Measurements from ENCODE around the gene MRPL50.

MRPL50 gene

DNA sequence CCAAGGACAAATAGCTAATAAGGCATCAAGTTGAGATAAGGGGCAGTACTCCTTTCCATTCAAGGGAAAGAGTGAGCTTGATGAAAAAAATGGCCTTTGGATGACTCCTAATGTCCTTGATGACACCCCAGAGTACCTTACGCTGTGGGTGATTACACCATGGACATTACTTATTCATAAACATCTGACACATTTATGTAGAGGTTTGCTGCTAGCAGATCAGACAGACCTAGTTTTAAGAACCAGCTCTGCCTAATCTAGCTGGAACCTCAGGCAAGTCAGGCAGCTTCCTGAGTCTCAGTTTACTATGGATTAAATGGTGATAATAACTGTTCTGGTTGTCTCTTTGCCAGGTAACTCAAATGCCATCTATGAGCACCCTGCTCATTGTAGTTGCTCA lies 34.3 kb upstream of the MRPL50 start:
- H3K4me1 ChIP-seq (ENCODE audit: control insufficient read depth, insufficient read depth, low read length) = no peaks in the 10 kb centered on the region
- H3K27ac ChIP-seq (ENCODE audit: low read depth, low read length) = no peak overlapping the region

DNA sequence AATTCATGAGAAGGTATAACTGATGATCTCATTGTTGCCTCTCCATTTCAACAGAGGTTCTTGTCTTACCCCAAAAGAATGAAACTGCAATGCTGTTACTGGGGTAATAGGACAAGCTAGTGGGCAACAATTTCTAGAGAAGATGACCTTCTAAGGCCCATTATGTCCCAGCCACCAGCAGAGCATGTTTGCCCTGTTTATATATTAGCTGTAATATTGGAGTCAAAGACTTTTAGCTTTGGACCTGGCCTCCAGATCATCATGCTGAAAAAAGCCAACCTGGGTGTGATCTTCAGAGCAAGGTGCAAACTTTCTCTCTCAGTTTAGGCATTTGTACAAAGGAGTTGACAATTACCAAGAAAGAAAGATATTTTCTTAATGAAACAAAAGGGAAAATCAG lies 33.8 kb upstream of the MRPL50 start:
- Histone ChIP-seq H3K27ac (ENCODE audit: low read depth, low read length) (no peak overlapping the region), H3K4me3 (ENCODE audit: low read length) (no peak overlapping the region), H3K36me3 (ENCODE audit: control insufficient read depth, insufficient read depth, low read length) (no peaks in the 10 kb centered on the region), H3K9ac (ENCODE audit: low read length) (no peak overlapping the region), H3K4me1 (ENCODE audit: control insufficient read depth, insufficient read depth, low read length) (no peaks in the 10 kb centered on the region), H3K27me3 (ENCODE audit: control insufficient read depth, insufficient read depth, low read length) (no peaks in the 10 kb centered on the region)

More for the DNA sequence above, 34.3 kb upstream of the MRPL50 start:
- no peaks in the 10 kb centered on the region for H3K27me3 ChIP-seq (ENCODE audit: control insufficient read depth, insufficient read depth, low read length)
- no peak overlapping the region for H3K4me3 ChIP-seq (ENCODE audit: low read length)
- no peaks in the 10 kb centered on the region for H3K36me3 ChIP-seq (ENCODE audit: control insufficient read depth, insufficient read depth, low read length)
- H3K9ac ChIP-seq (ENCODE audit: low read length) = no peak overlapping the region

DNA sequence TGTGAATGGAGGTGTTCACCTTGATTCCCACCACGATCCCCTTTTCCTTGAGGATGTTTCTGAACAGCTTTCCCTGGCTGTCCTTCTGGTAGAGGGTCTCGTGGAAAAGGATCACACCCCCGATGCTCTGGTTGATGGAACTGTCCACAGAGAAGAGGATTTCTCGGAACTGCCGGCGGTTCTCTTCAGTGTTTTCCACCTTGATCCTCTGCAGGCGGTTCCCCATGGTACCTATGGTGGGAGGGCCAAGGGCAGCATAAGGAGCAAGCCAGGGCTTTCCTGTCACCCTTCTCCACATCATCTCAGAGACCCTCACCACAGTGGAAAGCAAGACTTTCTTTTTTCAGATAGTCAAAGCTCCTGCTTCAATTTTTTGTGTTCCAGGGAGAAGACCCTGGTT lies 31.3 kb upstream of the MRPL50 start:
- Histone ChIP-seq H3K9ac (ENCODE audit: low read length) (no peak overlapping the region), H3K4me3 (ENCODE audit: low read length) (no peak overlapping the region), H3K27ac (ENCODE audit: low read depth, low read length) (no peak overlapping the region), H3K4me1 (ENCODE audit: control insufficient read depth, insufficient read depth, low read length) (no peaks in the 10 kb centered on the region), H3K36me3 (ENCODE audit: control insufficient read depth, insufficient read depth, low read length) (no peaks in the 10 kb centered on the region), H3K27me3 (ENCODE audit: control insufficient read depth, insufficient read depth, low read length) (no peaks in the 10 kb centered on the region)

DNA sequence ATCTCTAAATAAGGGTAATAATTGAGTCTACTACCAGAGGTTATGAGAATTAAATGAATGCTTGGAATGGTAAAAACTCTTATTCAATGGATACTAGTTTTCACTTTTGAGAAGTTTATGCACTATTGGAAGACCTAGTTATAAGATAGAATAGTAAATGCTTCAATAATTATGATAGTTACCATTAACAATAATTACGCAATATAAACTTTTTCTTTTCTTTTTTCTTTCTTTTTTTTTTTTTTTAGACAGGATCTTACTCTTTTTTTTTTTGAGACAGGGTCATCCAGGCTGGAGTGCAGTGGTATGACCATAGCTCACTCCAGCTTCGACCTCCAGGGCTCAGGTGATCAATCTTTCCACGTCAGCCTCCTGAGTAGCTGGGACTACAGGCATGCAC lies 30.5 kb upstream of the MRPL50 start:
- H3K9ac ChIP-seq (ENCODE audit: low read length) = no peak overlapping the region
- no peaks in the 10 kb centered on the region for H3K27me3 ChIP-seq (ENCODE audit: control insufficient read depth, insufficient read depth, low read length)
- no peaks in the 10 kb centered on the region for H3K4me1 ChIP-seq (ENCODE audit: control insufficient read depth, insufficient read depth, low read length)
- no peak overlapping the region for H3K4me3 ChIP-seq (ENCODE audit: low read length)
- no peak overlapping the region for H3K27ac ChIP-seq (ENCODE audit: low read depth, low read length)
- no peaks in the 10 kb centered on the region for H3K36me3 ChIP-seq (ENCODE audit: control insufficient read depth, insufficient read depth, low read length)

DNA sequence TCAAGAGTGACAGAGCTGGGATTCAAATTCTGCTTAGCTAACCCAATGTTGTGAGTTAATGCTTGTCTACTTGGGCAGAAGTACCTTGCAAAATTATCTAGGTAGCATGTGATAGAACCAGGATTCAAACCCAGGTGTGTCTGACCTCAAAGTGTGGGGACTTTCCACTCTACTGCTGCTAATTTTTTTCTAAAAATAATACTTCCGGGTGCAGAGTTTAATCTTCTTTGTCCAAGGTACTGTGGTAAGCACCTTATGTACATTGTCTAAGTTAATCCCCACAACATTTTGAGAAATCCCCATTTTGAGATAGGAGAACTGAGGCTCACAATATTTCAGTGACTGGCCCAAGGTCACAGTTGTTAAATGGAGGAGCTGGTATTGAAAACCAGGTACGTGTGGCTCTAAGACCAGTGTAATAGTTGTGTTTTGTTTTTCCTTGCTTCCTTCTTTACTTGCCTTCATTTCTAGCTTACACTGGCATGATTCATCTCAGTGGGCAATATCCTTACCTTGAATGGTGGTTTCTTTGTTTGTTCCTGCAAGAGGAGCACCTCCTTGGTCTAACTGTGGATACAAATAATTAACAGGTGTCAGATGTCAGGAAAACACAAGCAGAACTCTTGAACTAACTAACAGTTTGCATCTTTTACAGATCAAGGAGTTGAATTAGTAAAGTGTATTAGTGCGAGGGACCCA lies 29.7 kb upstream of the MRPL50 start:
- H3K27ac ChIP-seq (ENCODE audit: low read depth, low read length) = no peak overlapping the region
- H3K4me1 ChIP-seq (ENCODE audit: control insufficient read depth, insufficient read depth, low read length) = no peaks in the 10 kb centered on the region
- H3K36me3 ChIP-seq (ENCODE audit: control insufficient read depth, insufficient read depth, low read length) = no peaks in the 10 kb centered on the region
- H3K4me3 ChIP-seq (ENCODE audit: low read length) = no peak overlapping the region
- no peaks in the 10 kb centered on the region for H3K27me3 ChIP-seq (ENCODE audit: control insufficient read depth, insufficient read depth, low read length)
- no peak overlapping the region for H3K9ac ChIP-seq (ENCODE audit: low read length)

DNA sequence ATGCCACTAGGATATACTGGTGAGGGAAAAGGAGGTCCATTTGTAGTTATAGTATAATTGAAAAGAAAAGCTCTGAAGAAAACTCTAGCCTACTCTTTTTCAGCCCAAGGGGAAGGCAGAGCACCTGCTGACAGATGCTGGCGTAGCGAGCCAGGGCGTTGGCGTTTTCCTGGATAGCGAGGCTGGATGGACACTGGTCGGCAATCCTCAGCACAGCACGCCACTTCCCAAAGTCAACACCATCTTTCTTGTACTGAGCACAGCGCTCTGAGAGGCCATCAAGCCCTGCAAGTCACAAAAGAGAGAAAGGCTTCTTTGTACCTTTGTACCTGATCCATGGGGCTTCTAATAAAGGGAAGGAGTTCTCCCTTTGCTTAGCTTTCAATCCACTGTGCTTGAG lies 28.9 kb upstream of the MRPL50 start:
- Histone ChIP-seq H3K36me3 (ENCODE audit: control insufficient read depth, insufficient read depth, low read length) (no peaks in the 10 kb centered on the region), H3K27ac (ENCODE audit: low read depth, low read length) (no peak overlapping the region), H3K9ac (ENCODE audit: low read length) (no peak overlapping the region), H3K27me3 (ENCODE audit: control insufficient read depth, insufficient read depth, low read length) (no peaks in the 10 kb centered on the region), H3K4me3 (ENCODE audit: low read length) (no peak overlapping the region), H3K4me1 (ENCODE audit: control insufficient read depth, insufficient read depth, low read length) (no peaks in the 10 kb centered on the region)

DNA sequence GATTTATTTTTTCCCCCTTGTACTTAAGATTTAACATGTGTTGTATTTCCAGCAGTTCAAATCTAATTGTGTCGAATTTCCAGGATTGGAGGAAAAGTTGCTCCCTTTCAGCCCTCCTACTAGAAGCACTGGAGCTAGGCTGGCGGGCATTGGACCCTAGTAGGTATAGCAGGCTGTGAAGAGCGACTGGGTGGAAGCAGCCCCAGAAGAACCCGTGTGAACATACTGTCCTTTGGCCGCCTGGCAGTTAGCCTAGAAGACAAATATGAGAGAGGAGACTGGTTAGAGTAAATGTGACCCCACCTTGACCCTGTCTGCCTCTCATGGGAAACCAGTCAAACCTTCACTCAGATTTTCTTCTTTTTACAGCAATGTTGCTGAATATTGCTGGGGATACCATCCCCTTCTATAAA lies 23.2 kb upstream of the MRPL50 start:
- no peak overlapping the region for H3K4me3 ChIP-seq (ENCODE audit: low read length)
- H3K4me1 ChIP-seq (ENCODE audit: control insufficient read depth, insufficient read depth, low read length) = no peaks in the 10 kb centered on the region
- H3K9ac ChIP-seq (ENCODE audit: low read length) = no peak overlapping the region
- H3K27ac ChIP-seq (ENCODE audit: low read depth, low read length) = no peak overlapping the region
- H3K27me3 ChIP-seq (ENCODE audit: control insufficient read depth, insufficient read depth, low read length) = no peaks in the 10 kb centered on the region
- H3K36me3 ChIP-seq (ENCODE audit: control insufficient read depth, insufficient read depth, low read length) = no peaks in the 10 kb centered on the region

DNA sequence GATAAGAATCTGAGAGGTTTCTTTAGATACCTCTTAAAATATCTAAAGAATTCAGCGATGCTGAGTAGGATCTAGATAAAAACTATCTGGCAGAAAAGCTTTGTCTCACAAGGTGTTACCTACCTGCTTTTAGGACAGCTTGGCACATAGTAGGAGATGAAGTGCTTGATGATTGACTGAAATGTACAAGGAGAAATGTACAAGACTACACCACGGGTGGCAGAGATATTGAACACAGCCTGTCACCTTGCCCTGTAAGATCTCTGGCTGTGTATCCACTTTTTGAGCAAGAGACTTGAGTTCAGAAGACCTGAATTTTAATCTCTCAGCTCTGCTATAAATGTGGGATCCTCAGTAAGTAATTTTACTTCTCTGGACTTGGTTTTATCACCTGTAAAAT lies 21.4 kb upstream of the MRPL50 start:
- H3K9ac ChIP-seq (ENCODE audit: low read length) = no peak overlapping the region
- no peaks in the 10 kb centered on the region for H3K4me1 ChIP-seq (ENCODE audit: control insufficient read depth, insufficient read depth, low read length)
- no peaks in the 10 kb centered on the region for H3K27me3 ChIP-seq (ENCODE audit: control insufficient read depth, insufficient read depth, low read length)
- no peak overlapping the region for H3K4me3 ChIP-seq (ENCODE audit: low read length)
- no peak overlapping the region for H3K27ac ChIP-seq (ENCODE audit: low read depth, low read length)
- no peaks in the 10 kb centered on the region for H3K36me3 ChIP-seq (ENCODE audit: control insufficient read depth, insufficient read depth, low read length)

DNA sequence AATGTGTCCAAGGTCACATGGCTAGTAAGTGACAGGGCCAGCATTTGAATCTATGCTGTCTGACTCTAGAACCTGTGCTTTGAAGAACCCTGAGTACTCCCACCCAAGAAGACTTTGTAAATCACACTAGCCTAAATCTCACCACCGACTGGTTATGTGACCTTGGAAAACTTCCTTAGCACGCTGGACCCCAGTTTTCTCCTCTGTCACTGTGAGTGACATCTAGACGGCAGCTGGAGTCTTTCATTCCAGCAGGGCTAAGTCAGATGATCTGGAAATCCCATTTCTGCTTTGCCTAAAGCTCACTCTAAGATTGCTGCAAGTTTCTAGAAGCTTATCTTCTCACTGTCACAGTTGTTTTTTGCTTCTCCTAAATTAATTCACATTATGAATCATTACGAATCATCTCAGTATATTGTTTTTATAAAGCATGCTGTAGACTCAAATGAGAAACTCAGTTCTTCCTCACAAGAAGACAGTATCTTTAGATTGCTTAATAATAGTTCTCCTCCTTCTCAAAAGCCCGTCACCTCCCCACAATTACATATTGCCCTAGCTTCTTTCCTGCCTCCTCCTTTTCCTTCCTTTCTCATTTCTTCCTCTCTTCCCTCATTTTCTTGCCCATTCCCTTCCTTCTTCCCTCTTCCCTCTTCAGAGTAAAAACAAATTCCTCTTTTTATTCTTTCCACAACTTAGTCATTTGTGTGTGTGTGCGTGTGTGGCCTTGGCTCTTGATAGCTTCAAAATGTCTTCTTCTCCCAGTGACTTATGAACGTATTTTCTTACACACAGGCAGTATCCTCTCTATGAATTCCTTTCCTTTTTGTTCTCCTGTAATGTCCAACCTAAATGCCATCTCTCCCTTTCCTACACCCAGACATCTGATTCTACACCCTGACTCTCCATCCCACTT lies 20.4 kb upstream of the MRPL50 start:
- no peaks in the 10 kb centered on the region for H3K27me3 ChIP-seq (ENCODE audit: control insufficient read depth, insufficient read depth, low read length)
- H3K9ac ChIP-seq (ENCODE audit: low read length) = no peak overlapping the region
- H3K4me1 ChIP-seq (ENCODE audit: control insufficient read depth, insufficient read depth, low read length) = no peaks in the 10 kb centered on the region
- no peak overlapping the region for H3K27ac ChIP-seq (ENCODE audit: low read depth, low read length)
- H3K36me3 ChIP-seq (ENCODE audit: control insufficient read depth, insufficient read depth, low read length) = no peaks in the 10 kb centered on the region
- H3K4me3 ChIP-seq (ENCODE audit: low read length) = no peak overlapping the region

DNA sequence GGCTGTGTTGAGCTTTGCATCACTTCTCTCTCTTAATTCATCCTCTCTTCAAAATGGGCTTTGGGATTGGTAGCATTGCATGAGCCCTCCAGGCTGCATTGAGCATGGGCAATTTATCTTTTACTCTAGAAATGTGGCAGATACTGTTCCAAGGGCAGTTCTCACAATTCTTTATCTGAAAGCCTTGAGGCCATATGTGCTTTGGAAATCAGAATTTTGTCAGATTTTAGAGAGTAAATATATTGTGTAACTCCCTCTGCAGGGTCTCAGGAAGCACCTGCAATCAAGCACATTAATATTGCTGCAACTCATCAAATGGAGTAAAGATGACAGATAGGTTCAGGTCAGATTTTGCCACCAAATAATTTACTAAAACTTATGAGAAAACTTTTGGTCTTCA lies 19.6 kb upstream of the MRPL50 start:
- Histone ChIP-seq H3K27ac (ENCODE audit: low read depth, low read length) (no peak overlapping the region), H3K4me3 (ENCODE audit: low read length) (no peak overlapping the region), H3K27me3 (ENCODE audit: control insufficient read depth, insufficient read depth, low read length) (no peaks in the 10 kb centered on the region), H3K4me1 (ENCODE audit: control insufficient read depth, insufficient read depth, low read length) (no peaks in the 10 kb centered on the region), H3K9ac (ENCODE audit: low read length) (no peak overlapping the region), H3K36me3 (ENCODE audit: control insufficient read depth, insufficient read depth, low read length) (no peaks in the 10 kb centered on the region)

DNA sequence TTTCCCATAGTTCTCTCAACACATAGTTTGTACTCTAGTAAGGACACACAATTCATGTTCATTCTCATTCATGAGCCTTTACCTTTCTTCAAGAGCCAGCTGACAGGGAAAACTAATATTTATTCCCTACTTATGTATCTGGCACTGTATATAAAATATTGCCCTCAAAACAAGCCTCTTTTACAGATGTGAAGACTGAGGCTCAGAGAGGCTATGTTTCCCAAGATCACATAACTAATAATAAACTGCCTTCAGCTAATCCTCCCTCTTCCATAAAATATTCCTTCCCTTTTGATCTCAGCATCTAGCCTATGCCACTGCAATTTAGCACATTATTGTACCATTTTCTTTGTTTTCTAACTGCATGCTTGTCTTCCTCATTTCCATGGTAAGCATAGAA lies 19.0 kb upstream of the MRPL50 start:
- no peaks in the 10 kb centered on the region for H3K4me1 ChIP-seq (ENCODE audit: control insufficient read depth, insufficient read depth, low read length)
- no peaks in the 10 kb centered on the region for H3K36me3 ChIP-seq (ENCODE audit: control insufficient read depth, insufficient read depth, low read length)
- H3K27me3 ChIP-seq (ENCODE audit: control insufficient read depth, insufficient read depth, low read length) = no peaks in the 10 kb centered on the region
- H3K27ac ChIP-seq (ENCODE audit: low read depth, low read length) = no peak overlapping the region
- no peak overlapping the region for H3K9ac ChIP-seq (ENCODE audit: low read length)
- H3K4me3 ChIP-seq (ENCODE audit: low read length) = no peak overlapping the region

DNA sequence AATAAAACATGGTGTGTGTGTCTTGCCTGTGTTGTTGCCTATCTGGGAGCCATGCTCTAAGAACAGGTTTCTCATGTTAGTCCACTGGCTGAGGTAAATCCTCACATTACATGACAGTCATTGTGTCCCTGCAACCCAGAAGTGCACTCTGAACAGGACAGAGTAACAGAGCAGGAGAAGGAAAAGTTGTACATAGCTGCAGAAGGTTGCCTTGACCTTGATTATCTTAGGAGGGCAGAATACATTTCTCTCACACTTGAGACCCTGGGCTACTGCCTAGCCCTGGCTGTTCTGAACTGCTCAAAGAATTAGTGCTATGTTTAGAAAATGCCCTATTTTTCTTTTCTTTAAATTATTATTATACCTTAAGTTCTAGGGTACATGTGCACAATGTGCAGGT lies 17.2 kb upstream of the MRPL50 start:
- no peaks in the 10 kb centered on the region for H3K36me3 ChIP-seq (ENCODE audit: control insufficient read depth, insufficient read depth, low read length)
- H3K9ac ChIP-seq (ENCODE audit: low read length) = no peak overlapping the region
- H3K4me1 ChIP-seq (ENCODE audit: control insufficient read depth, insufficient read depth, low read length) = no peaks in the 10 kb centered on the region
- H3K27me3 ChIP-seq (ENCODE audit: control insufficient read depth, insufficient read depth, low read length) = no peaks in the 10 kb centered on the region
- no peak overlapping the region for H3K27ac ChIP-seq (ENCODE audit: low read depth, low read length)
- H3K4me3 ChIP-seq (ENCODE audit: low read length) = no peak overlapping the region

DNA sequence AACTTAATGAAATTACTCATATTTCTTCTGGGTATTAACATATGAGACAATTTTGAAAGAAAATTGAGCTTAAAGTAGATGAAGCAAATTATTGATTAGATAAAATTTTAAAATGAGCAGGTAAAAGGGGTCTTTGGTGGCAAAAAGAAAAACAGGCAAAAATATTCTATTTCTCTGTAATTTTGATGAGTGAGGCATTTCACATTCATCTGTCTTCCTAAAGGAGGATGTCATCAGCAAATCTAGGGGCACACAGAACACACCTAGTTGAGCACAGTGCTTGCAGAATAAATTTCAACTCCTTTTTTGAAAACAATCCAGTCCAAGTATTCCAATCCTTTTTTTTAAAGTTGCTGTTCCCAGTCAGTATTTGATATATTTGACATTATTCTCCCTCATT lies 16.4 kb upstream of the MRPL50 start:
- Histone ChIP-seq H3K36me3 (ENCODE audit: control insufficient read depth, insufficient read depth, low read length) (no peaks in the 10 kb centered on the region), H3K4me3 (ENCODE audit: low read length) (no peak overlapping the region), H3K27me3 (ENCODE audit: control insufficient read depth, insufficient read depth, low read length) (no peaks in the 10 kb centered on the region), H3K4me1 (ENCODE audit: control insufficient read depth, insufficient read depth, low read length) (no peaks in the 10 kb centered on the region), H3K27ac (ENCODE audit: low read depth, low read length) (no peak overlapping the region), H3K9ac (ENCODE audit: low read length) (no peak overlapping the region)
